H1 (cell line): ENCODE measurements around the gene KIF26A. TPM values are rescaled to one million over a fixed set of nuclear protein-coding genes. Genes with fewer than 3 reads are reported as not detected.

Source experiments
- MAX ChIP-seq: IDR thresholded peaks from 2 replicates; pipeline ENCODE4 v1.6.1; 2012; ENCODE audit warnings: inconsistent platforms
- SIRT6 ChIP-seq: IDR thresholded peaks from one replicate; pipeline ENCODE4 v1.7.1; 2012; ENCODE audit warnings: low read length, inconsistent platforms
- polyA plus RNA-seq, 7 experiments: library from polyadenylated mRNA; depleted of rRNA in 3 of 7; stranded (reverse) in 5 of 7; unstranded in 2 of 7; fragments of >200 nt in 5 of 7; fragments of 200-250 nt in 2 of 7; gene quantifications; 1 replicate in 5 of 7; 2 replicates in 1 of 7; 4 replicates in 1 of 7; pipeline versions ENCODE4 v1.2.1 to v1.2.3, GENCODE V29; 2011 to 2013; ENCODE audit warnings: missing spikeins in 2 of 7, mixed read lengths in 2 of 7
- total RNA-seq: library from RNA; stranded (reverse); fragmentation: NEBNext Ultra II Directional; extraction: Animal tissue kit (Norgen Biotek cat#: 25700); gene quantifications from 2 replicates; pipeline ENCODE4 v1.2.1, GENCODE V29; 2021

Gene KIF26A
- total and polyA plus RNA-seq, 2 of the 8 experiments (the other 6 are each of a cell fraction or from before 2014, with no cell fraction given) = 11.5 to 41.6 TPM

DNA sequence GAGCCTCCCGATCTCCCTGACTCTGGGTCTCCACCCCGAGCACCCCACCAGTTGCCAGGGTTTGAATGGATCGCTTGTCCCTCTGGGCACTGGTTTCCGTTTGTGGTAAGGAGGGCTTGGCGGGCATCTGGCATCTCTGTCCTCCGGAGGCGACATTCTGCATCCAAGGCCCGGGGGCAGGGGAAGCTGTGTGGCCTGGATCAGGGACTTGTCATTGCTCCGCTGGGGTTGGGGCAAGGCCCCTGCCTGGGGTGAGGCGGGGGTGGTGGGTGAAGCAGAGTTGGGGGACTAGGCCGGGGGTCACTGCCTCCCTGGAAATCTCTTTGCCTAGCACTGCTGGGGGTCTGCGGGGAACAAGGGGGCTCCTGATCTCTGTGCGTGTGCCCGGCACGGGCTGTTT, 30.2 kb downstream of the KIF26A start (continued):
- TF ChIP-seq SIRT6 (no peak), MAX (no peak)
